Calu3 (cell line): ENCODE measurements around the gene CX3CL1. TPM values are rescaled to one million over a fixed set of nuclear protein-coding genes. Genes with fewer than 3 reads are reported as not detected.

Experiments used
- BruUV-seq: library from RNA; stranded (reverse); fragments of 400-500 nt; replicated peaks from 2 replicates; lab custom pipeline; 2021; lab: Mats Ljungman, UMichigan
- CTCF ChIA-PET: fragments of 300-600 bp; sonication (Branson Sonifier 250); formaldehyde crosslinking; loops from one replicate; lab custom pipeline; 2022; ENCODE audit warnings: antibody characterized with exemption; lab: Charles Lee
- DNase-seq: peaks from one replicate; pipeline ENCODE4 v3.0.0; 2022
- H3K27ac Mint-ChIP-seq: one replicate; pipeline ENCODE4 v1.8.0; 2022; ENCODE audit warnings: mixed read lengths; ENCODE audit not compliant: unreplicated experiment
- H3K27me3 Mint-ChIP-seq: one replicate; pipeline ENCODE4 v1.8.0; 2022; ENCODE audit warnings: mixed read lengths; ENCODE audit not compliant: unreplicated experiment
- H3K36me3 Mint-ChIP-seq: one replicate; pipeline ENCODE4 v1.8.0; 2022; ENCODE audit warnings: mild to moderate bottlenecking, moderate library complexity, mixed read lengths; ENCODE audit not compliant: insufficient read depth, unreplicated experiment
- H3K4me1 Mint-ChIP-seq: one replicate; pipeline ENCODE4 v1.8.0; 2022; ENCODE audit warnings: mild to moderate bottlenecking, low read depth, mixed read lengths; ENCODE audit not compliant: unreplicated experiment
- H3K4me3 Mint-ChIP-seq: one replicate; pipeline ENCODE4 v1.8.0; 2022; ENCODE audit warnings: mild to moderate bottlenecking, low read depth, moderate library complexity, mixed read lengths; ENCODE audit not compliant: unreplicated experiment
- H3K9me3 Mint-ChIP-seq: one replicate; pipeline ENCODE4 v1.8.0; 2022; ENCODE audit warnings: low read depth, mixed read lengths; ENCODE audit not compliant: unreplicated experiment
- CTCF ChIP-seq: fragments of 200-600 bp; IDR thresholded peaks from one replicate; pipeline ENCODE4 v1.8.0; 2022; ENCODE audit warnings: antibody characterized with exemption; ENCODE audit not compliant: unreplicated experiment
- intact Hi-C: fragments of 100-400 bp; cut with micrococcal nuclease; formaldehyde crosslinking; loops from one replicate; pipeline ENCODE4 v1.10.0; 2022; ENCODE audit not compliant: unreplicated experiment
- total RNA-seq: library from RNA; stranded (reverse); gene quantifications from 2 replicates; pipeline ENCODE4 v1.2.3, GENCODE V29; 2022

CX3CL1 gene
- total RNA-seq, 1 experiment from 2014 or later, result 17.6 TPM

- Mint-ChIP-seq H3K36me3 (peaks cover 17% of the 10 kb centered on the region), H3K9me3 (peaks cover 4% of the 10 kb centered on the region), H3K27ac (no peak overlapping the region), H3K4me1 (peaks cover 33% of the 10 kb centered on the region), H3K4me3 (no peak overlapping the region), H3K27me3 (peaks cover 38% of the 10 kb centered on the region)
- CTCF ChIA-PET, result no interaction called here
- no peak for TF ChIP-seq CTCF
- DNase-seq, result no peak
- BruUV-seq, result no TSS peak
- intact Hi-C loops, result no loop called here
Observed at GRCh38 chr16:57345666-57346204, 26.6 kb upstream of the CX3CL1 start.

- DNase-seq, result no peak
- Mint-ChIP-seq H3K4me3 (no peak overlapping the region), H3K27me3 (peaks cover 38% of the 10 kb centered on the region), H3K9me3 (peaks cover 4% of the 10 kb centered on the region), H3K4me1 (peaks cover 11% of the 10 kb centered on the region), H3K27ac (no peak overlapping the region), H3K36me3 (peaks cover 3% of the 10 kb centered on the region)
- CTCF ChIA-PET, result no interaction called here
- TF ChIP-seq CTCF, result no peak
- intact Hi-C loops, result no loop called here
- no TSS peak for BruUV-seq
Observed at GRCh38 chr16:57347858-57348257, 24.4 kb upstream of the CX3CL1 start.

DNA sequence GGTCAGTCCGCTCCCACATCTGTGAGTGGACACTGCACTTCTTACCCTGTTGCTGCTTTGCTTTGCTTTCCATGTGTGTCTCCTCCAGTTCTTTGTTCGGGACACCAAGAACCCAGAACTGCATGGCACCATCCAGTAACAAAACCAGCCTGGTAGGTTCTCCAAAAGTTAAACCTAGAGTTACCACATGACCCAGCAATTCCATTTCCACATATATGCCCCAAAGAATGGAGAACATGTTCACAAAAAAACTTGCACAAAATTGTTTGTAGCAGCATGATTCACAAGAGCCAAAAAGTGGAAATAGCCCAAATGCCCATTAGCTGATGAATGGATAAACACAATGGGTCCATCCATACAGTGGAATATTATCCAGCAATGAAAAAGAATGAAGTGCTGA is 24.0 kb upstream of the CX3CL1 start:
- DNase-seq, result no peak
- Mint-ChIP-seq H3K27me3 (peaks cover 38% of the 10 kb centered on the region), H3K36me3 (peaks cover 3% of the 10 kb centered on the region), H3K27ac (no peak overlapping the region), H3K9me3 (peaks cover 4% of the 10 kb centered on the region), H3K4me3 (no peak overlapping the region), H3K4me1 (peaks cover 7% of the 10 kb centered on the region)
- CTCF ChIA-PET, result no interaction called here
- intact Hi-C loops, result no loop called here
- BruUV-seq, result no TSS peak
- no peak for TF ChIP-seq CTCF

GRCh38 chr16:57349212-57350031 is 22.9 kb upstream of the CX3CL1 start:
- DNase-seq, result no peak
- Mint-ChIP-seq H3K27me3 (peaks cover 38% of the 10 kb centered on the region), H3K27ac (no peak overlapping the region), H3K4me3 (no peak overlapping the region), H3K9me3 (peaks cover 4% of the 10 kb centered on the region), H3K36me3 (no peaks in the 10 kb centered on the region), H3K4me1 (no peaks in the 10 kb centered on the region)
- intact Hi-C loops, result no loop called here
- no peak for TF ChIP-seq CTCF
- CTCF ChIA-PET, result interaction anchor here (0.8 kb wide), 1 partner anchor 28 kb away, joined by 3 read pairs; no protein-coding TSS in a partner anchor
- BruUV-seq, result no TSS peak
